Esophagus (tissue), 2 donors: ENCODE results near the gene KDM8. TPM values are rescaled to one million over a fixed set of nuclear protein-coding genes. Genes with fewer than 3 reads are reported as not detected.
A peak's percentile ranks its signal among the peaks of the same experiment; 100 is the strongest.

Source experiments
- H3K27ac ChIP-seq, 2 donors: one replicate each; pipeline ENCODE4 v1.5.1; 2013; ENCODE audit warnings: low read depth in 2 of 2, mild to moderate bottlenecking in 2 of 2, inconsistent platforms in 1 of 2, low read length in 1 of 2, moderate library complexity in 1 of 2
- H3K27me3 ChIP-seq, 2 donors: one replicate each; pipeline ENCODE4 v1.6.1; 2013; ENCODE audit warnings: low read length in 2 of 2, control low read depth in 1 of 2, mild to moderate bottlenecking in 1 of 2; ENCODE audit not compliant: insufficient read depth in 2 of 2, control insufficient read depth in 1 of 2
- H3K36me3 ChIP-seq, 2 donors: one replicate each; pipeline ENCODE4 v1.6.1; 2013; ENCODE audit warnings: low read length in 1 of 2; ENCODE audit not compliant: control insufficient read depth in 2 of 2, insufficient read depth in 2 of 2
- H3K4me1 ChIP-seq, 2 donors: one replicate each; pipeline ENCODE4 v1.6.1; 2013; ENCODE audit warnings: low read length in 1 of 2; ENCODE audit not compliant: control insufficient read depth in 2 of 2, insufficient read depth in 2 of 2
- H3K4me3 ChIP-seq, 2 donors: one replicate each; pipeline ENCODE4 v1.5.1; 2013; ENCODE audit warnings: low read length in 2 of 2, mild to moderate bottlenecking in 2 of 2, low read depth in 1 of 2, moderate library complexity in 1 of 2
- H3K9me3 ChIP-seq, 2 donors: one replicate each; pipeline ENCODE4 v1.6.1; 2013; ENCODE audit warnings: mild to moderate bottlenecking in 2 of 2, low read depth in 1 of 2, low read length in 1 of 2, moderate library complexity in 1 of 2; ENCODE audit not compliant: control insufficient read depth in 2 of 2, insufficient read depth in 1 of 2
- WGBS, 2 donors: extraction: QIAGEN DNeasy Blood & Tissue Kit; methylation state at CpG; one replicate each; pipeline ENCODE4 v1.1.7; 2013; 5-methylcytosine and 5-hydroxymethylcytosine counted together
- polyA plus RNA-seq, 2 donors: library from polyadenylated mRNA; stranded (reverse); fragments of 200-250 nt; gene quantifications; one replicate each; pipeline ENCODE4 v1.2.3, GENCODE V29; 2013
- donor health status: healthy with polysubstance abuse.
- donor health status: Bipolar disorder and iron deficiency.

Gene KDM8
- polyA plus RNA-seq, 2 donors = 2.6 to 3.7 TPM

- H3K27ac ChIP-seq = no peak overlapping the region
- no peaks in the 10 kb centered on the region for H3K4me1 ChIP-seq
- H3K27me3 ChIP-seq = no peaks in the 10 kb centered on the region
- WGBS, 2 donors = 92 to 93% methylated on average over 8 of the region's 8 CpGs
- H3K36me3 ChIP-seq = peaks cover 8 to 26% of the 10 kb centered on the region in 2 donors
- H3K9me3 ChIP-seq = no peaks in the 10 kb centered on the region
- no peak overlapping the region for H3K4me3 ChIP-seq
Measured at GRCh38 chr16:27220527-27220926, 17.2 kb downstream of the KDM8 start.

- H3K27ac ChIP-seq = no peak overlapping the region
- peaks cover 8 to 21% of the 10 kb centered on the region in 2 donors for H3K36me3 ChIP-seq
- no peaks in the 10 kb centered on the region for H3K4me1 ChIP-seq
- H3K4me3 ChIP-seq = no peak overlapping the region
- WGBS, 2 donors = 91 to 96% methylated on average over 16 of the region's 16 CpGs
- H3K9me3 ChIP-seq = no peaks in the 10 kb centered on the region
- H3K27me3 ChIP-seq = no peaks in the 10 kb centered on the region
Measured at GRCh38 chr16:27220991-27221390, 17.7 kb downstream of the KDM8 start.

- H3K27ac ChIP-seq = peak overlapping the region in 1 of 2 donors; percentile 8
- H3K4me3 ChIP-seq = no peak overlapping the region
- no peaks in the 10 kb centered on the region for H3K27me3 ChIP-seq
- 75 to 80% methylated on average over 8 of the region's 8 CpGs for WGBS, 2 donors
- H3K9me3 ChIP-seq = no peaks in the 10 kb centered on the region
- peaks cover under 1 to 3% of the 10 kb centered on the region in 2 donors for H3K4me1 ChIP-seq
- peaks cover 8 to 20% of the 10 kb centered on the region in 2 donors for H3K36me3 ChIP-seq
Measured at GRCh38 chr16:27221576-27222248, 18.4 kb downstream of the KDM8 start.

- WGBS, 2 donors = 55 to 57% methylated on average over 30 of the region's 30 CpGs
- H3K27ac ChIP-seq = peak overlapping the region; percentile 61 to 73
- H3K9me3 ChIP-seq = no peaks in the 10 kb centered on the region
- H3K36me3 ChIP-seq = peaks cover 8 to 20% of the 10 kb centered on the region in 2 donors
- peaks cover 2 to 4% of the 10 kb centered on the region in 2 donors for H3K4me1 ChIP-seq
- H3K4me3 ChIP-seq = no peak overlapping the region
- H3K27me3 ChIP-seq = no peaks in the 10 kb centered on the region
Measured at GRCh38 chr16:27222249-27223225, 19.2 kb downstream of the KDM8 start.

- peaks cover 2 to 4% of the 10 kb centered on the region in 2 donors for H3K4me1 ChIP-seq
- H3K4me3 ChIP-seq = no peak overlapping the region
- H3K27me3 ChIP-seq = no peaks in the 10 kb centered on the region
- 76 to 86% methylated on average over 8 of the region's 8 CpGs for WGBS, 2 donors
- no peaks in the 10 kb centered on the region for H3K9me3 ChIP-seq
- no peak overlapping the region for H3K27ac ChIP-seq
- peaks cover 8 to 22% of the 10 kb centered on the region in 2 donors for H3K36me3 ChIP-seq
Measured at GRCh38 chr16:27223226-27223610, 19.9 kb downstream of the KDM8 start.

GRCh38 chr16:27223701-27224100 is 20.4 kb downstream of the KDM8 start:
- Histone ChIP-seq H3K36me3 (peaks cover 8 to 22% of the 10 kb centered on the region in 2 donors), H3K27me3 (no peaks in the 10 kb centered on the region), H3K4me1 (peaks cover 2 to 4% of the 10 kb centered on the region in 2 donors), H3K4me3 (no peak overlapping the region), H3K27ac (no peak overlapping the region), H3K9me3 (no peaks in the 10 kb centered on the region)
- WGBS, 2 donors = 82 to 83% methylated on average over 6 of the region's 6 CpGs

- Histone ChIP-seq H3K27me3 (no peaks in the 10 kb centered on the region), H3K4me3 (no peak overlapping the region), H3K4me1 (peaks cover 2 to 7% of the 10 kb centered on the region in 2 donors), H3K27ac (no peak overlapping the region), H3K9me3 (no peaks in the 10 kb centered on the region), H3K36me3 (peaks cover 8 to 22% of the 10 kb centered on the region in 2 donors)
- 94 to 97% methylated on average over 14 of the region's 14 CpGs for WGBS, 2 donors
Measured at GRCh38 chr16:27224271-27224737, 21.0 kb downstream of the KDM8 start.

GRCh38 chr16:27224741-27225300 is 21.5 kb downstream of the KDM8 start:
- peaks cover 8 to 22% of the 10 kb centered on the region in 2 donors for H3K36me3 ChIP-seq
- no peak overlapping the region for H3K27ac ChIP-seq
- H3K4me1 ChIP-seq = peaks cover 2 to 7% of the 10 kb centered on the region in 2 donors
- no peaks in the 10 kb centered on the region for H3K27me3 ChIP-seq
- H3K4me3 ChIP-seq = no peak overlapping the region
- WGBS, 2 donors = 83 to 89% methylated on average over 19 of the region's 19 CpGs
- no peaks in the 10 kb centered on the region for H3K9me3 ChIP-seq

GRCh38 chr16:27225536-27226360 is 22.4 kb downstream of the KDM8 start:
- H3K4me3 ChIP-seq = no peak overlapping the region
- no peak overlapping the region for H3K27ac ChIP-seq
- 53 to 65% methylated on average over 27 of the region's 27 CpGs for WGBS, 2 donors
- H3K4me1 ChIP-seq = peaks cover 6 to 11% of the 10 kb centered on the region in 2 donors
- H3K9me3 ChIP-seq = no peaks in the 10 kb centered on the region
- peaks cover 8 to 24% of the 10 kb centered on the region in 2 donors for H3K36me3 ChIP-seq
- no peaks in the 10 kb centered on the region for H3K27me3 ChIP-seq
